ENCODE data around the gene ZNF396.

The ZNF396 gene

DNA sequence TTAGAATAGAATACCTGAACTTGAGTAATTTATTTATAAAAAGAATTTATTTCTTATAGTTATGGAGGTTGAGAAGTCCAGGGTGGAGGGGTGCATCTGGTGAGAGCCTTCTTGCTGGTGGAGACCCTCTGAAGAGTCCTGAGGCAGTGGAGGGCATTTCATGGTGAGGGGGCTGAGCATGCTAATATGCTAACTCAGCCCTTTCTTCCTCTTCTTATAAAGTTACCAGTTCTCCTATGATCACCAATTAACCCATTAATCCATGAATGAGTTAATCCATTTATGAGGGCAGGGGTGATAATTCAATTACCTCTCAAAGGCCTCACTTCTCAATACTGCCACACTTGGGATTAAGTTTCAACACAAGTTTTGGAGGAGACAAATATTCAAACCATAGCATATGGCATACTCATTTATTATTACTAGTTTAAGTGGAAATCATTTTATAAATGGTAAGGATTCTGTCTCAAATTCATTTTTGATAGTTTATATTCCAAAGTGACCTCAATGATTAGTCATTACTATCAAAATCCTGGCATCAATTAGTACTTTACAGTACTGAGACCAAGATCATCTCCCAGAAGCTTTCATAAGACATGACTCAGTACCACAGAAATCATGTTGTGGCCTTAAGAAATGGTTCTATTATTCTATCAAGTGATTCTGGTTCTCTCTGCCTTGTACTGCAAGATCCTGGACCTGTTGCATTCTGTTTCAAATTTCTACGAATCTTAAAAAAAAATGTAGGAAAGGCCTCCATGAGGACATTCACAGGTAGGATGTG lies 5.5 kb downstream of the ZNF396 start:
- peak; percentile 5 for DNase-seq
- H2BK5ac ChIP-seq (ENCODE audit: low read length): no peak overlapping the region

DNA sequence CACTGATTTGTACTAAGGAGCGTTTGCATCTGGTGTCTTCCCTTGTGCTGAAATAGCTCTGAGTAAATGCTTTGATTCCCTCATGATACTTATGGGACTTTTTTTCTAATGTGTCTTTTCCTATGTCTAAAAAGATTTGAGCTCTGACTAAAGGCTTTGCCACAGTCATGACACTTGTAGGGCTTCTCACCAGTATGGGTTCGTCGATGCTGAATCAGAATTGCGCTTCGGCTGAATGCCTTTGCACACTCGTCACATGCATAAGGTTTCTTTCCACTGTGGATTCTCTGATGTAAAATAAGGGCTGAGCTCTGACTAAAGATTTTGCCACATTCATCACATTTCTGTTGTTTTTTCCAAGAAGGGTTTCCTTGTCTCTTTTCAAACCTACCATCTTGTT lies 8.0 kb downstream of the ZNF396 start:
- no peak overlapping the region for H3K4me2 ChIP-seq (ENCODE audit: low read length)
- no peak for DNase-seq
- no peak overlapping the region for H3K23ac ChIP-seq (ENCODE audit: low read length)
- H3K27me3 ChIP-seq (ENCODE audit: insufficient read depth, low read length, poor library complexity): no peaks in the 10 kb centered on the region
- H4K5ac ChIP-seq (ENCODE audit: low read length): no peak overlapping the region
- no peak overlapping the region for H3K9ac ChIP-seq (ENCODE audit: low read length)
- H3K56ac ChIP-seq (ENCODE audit: low read length): no peak overlapping the region
- no peaks in the 10 kb centered on the region for H3K79me1 ChIP-seq (ENCODE audit: low read length)
- no peak overlapping the region for H2AK5ac ChIP-seq (ENCODE audit: low read length)
- H4K8ac ChIP-seq (ENCODE audit: low read depth, low read length): no peak overlapping the region
- no peak overlapping the region for H3K4me3 ChIP-seq (ENCODE audit: low read length)
- no peaks in the 10 kb centered on the region for H3K79me2 ChIP-seq (ENCODE audit: control insufficient read depth, insufficient read depth, low read length)
- WGBS (ENCODE audit: extremely low coverage, insufficient coverage, low lambda C conversion rate): no CpG with 5 or more reads among the region's 6 CpGs
- no peaks in the 10 kb centered on the region for H3K4me1 ChIP-seq (ENCODE audit: control insufficient read depth, low read depth, low read length)
- no peak overlapping the region for H3K27ac ChIP-seq (ENCODE audit: low read depth, low read length)
- no peak overlapping the region for H3K18ac ChIP-seq (ENCODE audit: low read length)
- no peaks in the 10 kb centered on the region for H3K36me3 ChIP-seq (ENCODE audit: control insufficient read depth, insufficient read depth, low read length)
- H2BK120ac ChIP-seq (ENCODE audit: low read depth, low read length): no peak overlapping the region
- no peak overlapping the region for H2BK5ac ChIP-seq (ENCODE audit: low read length)
- H2BK15ac ChIP-seq (replicated peaks; ENCODE audit: low read depth): no peak overlapping the region
- no peak overlapping the region for H3K4ac ChIP-seq (ENCODE audit: low read depth, low read length)

More for the DNA sequence above, 5.5 kb downstream of the ZNF396 start:
- Histone ChIP-seq H4K8ac (ENCODE audit: low read depth, low read length) (no peak overlapping the region), H2BK120ac (ENCODE audit: low read depth, low read length) (no peak overlapping the region), H2AK5ac (ENCODE audit: low read length) (no peak overlapping the region), H3K27ac (ENCODE audit: low read depth, low read length) (no peak overlapping the region), H3K79me1 (ENCODE audit: low read length) (no peaks in the 10 kb centered on the region), H3K9ac (ENCODE audit: low read length) (no peak overlapping the region), H3K79me2 (ENCODE audit: control insufficient read depth, insufficient read depth, low read length) (no peaks in the 10 kb centered on the region), H2BK15ac (replicated peaks; ENCODE audit: low read depth) (no peak overlapping the region), H3K56ac (ENCODE audit: low read length) (no peak overlapping the region), H3K27me3 (ENCODE audit: insufficient read depth, low read length, poor library complexity) (no peaks in the 10 kb centered on the region), H3K4ac (ENCODE audit: low read depth, low read length) (no peak overlapping the region), H3K4me2 (ENCODE audit: low read length) (no peak overlapping the region), H3K18ac (ENCODE audit: low read length) (no peak overlapping the region), H3K4me3 (ENCODE audit: low read length) (no peak overlapping the region), H3K23ac (ENCODE audit: low read length) (no peak overlapping the region), H3K36me3 (ENCODE audit: control insufficient read depth, insufficient read depth, low read length) (no peaks in the 10 kb centered on the region), H3K4me1 (ENCODE audit: control insufficient read depth, low read depth, low read length) (no peaks in the 10 kb centered on the region), H4K5ac (ENCODE audit: low read length) (no peak overlapping the region)
- whole genome bisulfite sequencing (ENCODE audit: extremely low coverage, insufficient coverage, low lambda C conversion rate): no CpG with 5 or more reads among the region's 1 CpG

DNA sequence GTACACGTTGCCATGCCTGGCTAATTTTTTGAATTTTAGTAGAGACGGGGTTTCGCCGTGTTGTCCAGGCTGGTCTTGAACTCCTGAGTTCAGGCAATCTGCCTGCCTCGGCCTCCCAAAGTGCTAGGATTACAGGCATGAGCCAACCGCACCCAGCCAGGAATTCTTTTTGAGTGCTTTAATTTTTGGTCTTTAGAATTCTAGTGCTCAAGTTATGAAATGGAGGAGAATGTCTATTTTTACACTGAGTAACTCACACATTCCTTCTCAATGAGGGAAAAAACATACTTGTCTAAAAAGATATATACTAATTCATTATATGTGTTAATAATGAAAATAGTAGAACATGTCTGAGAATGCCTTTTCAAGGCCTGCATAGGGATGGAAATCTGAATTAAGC lies 8.5 kb downstream of the ZNF396 start:
- Histone ChIP-seq H3K4me2 (ENCODE audit: low read length) (no peak overlapping the region), H2BK5ac (ENCODE audit: low read length) (no peak overlapping the region), H2AK5ac (ENCODE audit: low read length) (no peak overlapping the region), H2BK120ac (ENCODE audit: low read depth, low read length) (no peak overlapping the region), H3K79me1 (ENCODE audit: low read length) (no peaks in the 10 kb centered on the region), H3K4me1 (ENCODE audit: control insufficient read depth, low read depth, low read length) (no peaks in the 10 kb centered on the region), H3K18ac (ENCODE audit: low read length) (no peak overlapping the region), H3K4me3 (ENCODE audit: low read length) (no peak overlapping the region), H3K27ac (ENCODE audit: low read depth, low read length) (no peak overlapping the region), H3K9ac (ENCODE audit: low read length) (no peak overlapping the region), H3K36me3 (ENCODE audit: control insufficient read depth, insufficient read depth, low read length) (no peaks in the 10 kb centered on the region), H3K27me3 (ENCODE audit: insufficient read depth, low read length, poor library complexity) (no peaks in the 10 kb centered on the region), H4K8ac (ENCODE audit: low read depth, low read length) (no peak overlapping the region), H3K56ac (ENCODE audit: low read length) (no peak overlapping the region), H4K5ac (ENCODE audit: low read length) (no peak overlapping the region), H2BK15ac (replicated peaks; ENCODE audit: low read depth) (no peak overlapping the region), H3K23ac (ENCODE audit: low read length) (no peak overlapping the region), H3K79me2 (ENCODE audit: control insufficient read depth, insufficient read depth, low read length) (no peaks in the 10 kb centered on the region), H3K4ac (ENCODE audit: low read depth, low read length) (no peak overlapping the region)
- no peak for DNase-seq
- no CpG with 5 or more reads among the region's 6 CpGs for WGBS (ENCODE audit: extremely low coverage, insufficient coverage, low lambda C conversion rate)

DNA sequence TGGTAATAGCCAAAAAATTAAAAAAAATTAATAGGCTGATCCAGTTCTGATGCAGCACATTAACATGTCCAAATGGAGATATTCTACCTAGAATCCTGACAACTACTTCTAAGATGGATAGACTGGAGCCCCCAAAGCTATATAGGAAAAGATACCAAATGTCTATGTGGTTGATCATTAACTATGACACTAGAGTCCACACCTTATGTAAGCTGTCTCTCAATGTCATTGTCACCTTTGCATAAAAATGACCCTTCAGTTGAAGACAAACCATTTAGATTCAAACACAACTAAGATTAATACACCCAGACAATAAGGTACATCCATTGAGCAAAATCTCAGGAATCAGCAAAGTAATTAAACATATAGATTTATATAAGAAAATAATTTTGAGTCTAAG lies 14.6 kb downstream of the ZNF396 start:
- Histone ChIP-seq H2BK15ac (replicated peaks; ENCODE audit: low read depth) (no peak overlapping the region), H3K4me3 (ENCODE audit: low read length) (no peak overlapping the region), H3K4me2 (ENCODE audit: low read length) (no peak overlapping the region), H2BK120ac (ENCODE audit: low read depth, low read length) (no peak overlapping the region), H3K4ac (ENCODE audit: low read depth, low read length) (no peak overlapping the region), H3K79me2 (ENCODE audit: control insufficient read depth, insufficient read depth, low read length) (no peaks in the 10 kb centered on the region), H2AK5ac (ENCODE audit: low read length) (no peak overlapping the region), H3K9ac (ENCODE audit: low read length) (no peak overlapping the region), H3K27me3 (ENCODE audit: insufficient read depth, low read length, poor library complexity) (no peaks in the 10 kb centered on the region), H3K4me1 (ENCODE audit: control insufficient read depth, low read depth, low read length) (no peaks in the 10 kb centered on the region), H4K8ac (ENCODE audit: low read depth, low read length) (no peak overlapping the region), H3K27ac (ENCODE audit: low read depth, low read length) (no peak overlapping the region), H3K79me1 (ENCODE audit: low read length) (no peaks in the 10 kb centered on the region), H3K18ac (ENCODE audit: low read length) (peak overlapping the region; percentile 94), H2BK5ac (ENCODE audit: low read length) (no peak overlapping the region), H3K23ac (ENCODE audit: low read length) (no peak overlapping the region), H4K5ac (ENCODE audit: low read length) (no peak overlapping the region), H3K56ac (ENCODE audit: low read length) (no peak overlapping the region), H3K36me3 (ENCODE audit: control insufficient read depth, insufficient read depth, low read length) (no peaks in the 10 kb centered on the region)
- DNase-seq: no peak

DNA sequence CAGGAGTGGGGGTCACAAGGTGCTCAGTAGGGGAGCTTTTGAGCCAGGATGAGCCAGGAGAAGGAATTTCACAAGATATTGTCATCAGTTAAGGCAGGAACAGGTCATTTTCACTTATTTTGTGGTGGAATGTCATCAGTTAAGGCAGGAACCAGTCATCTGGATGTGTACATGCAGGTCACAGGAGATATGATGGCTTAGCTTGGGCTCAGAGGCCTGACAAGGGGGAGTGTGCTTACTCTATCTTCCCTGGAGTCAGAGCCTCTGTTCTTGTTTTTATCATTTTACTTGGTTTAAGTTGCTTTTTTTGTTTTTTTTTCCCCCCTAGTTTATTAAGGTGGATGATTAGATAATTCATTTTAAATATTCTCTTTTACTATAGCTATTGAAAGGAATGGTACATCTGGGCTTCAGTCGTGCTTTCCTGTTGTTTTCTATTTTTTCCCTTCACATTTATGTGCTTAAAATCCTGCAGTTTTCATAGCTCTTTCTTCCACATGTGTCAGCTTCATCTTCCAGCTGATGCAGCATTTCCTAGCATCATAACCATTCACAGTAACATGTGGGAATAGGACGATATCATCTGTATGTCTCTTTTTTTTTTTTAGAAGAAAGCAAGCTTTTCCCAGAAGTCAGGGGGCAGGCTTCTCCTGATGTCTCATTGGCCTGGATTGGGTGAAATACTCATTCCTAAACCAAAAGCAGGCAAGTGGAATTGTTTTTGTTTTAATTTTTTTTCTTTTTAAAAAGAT lies 15.4 kb downstream of the ZNF396 start:
- no peak overlapping the region for H2BK15ac ChIP-seq (replicated peaks; ENCODE audit: low read depth)
- no peaks in the 10 kb centered on the region for H3K27me3 ChIP-seq (ENCODE audit: insufficient read depth, low read length, poor library complexity)
- no CpG with 5 or more reads among the region's 2 CpGs for WGBS (ENCODE audit: extremely low coverage, insufficient coverage, low lambda C conversion rate)
- H3K27ac ChIP-seq (ENCODE audit: low read depth, low read length): peak overlapping the region; percentile 78
- H4K5ac ChIP-seq (ENCODE audit: low read length): no peak overlapping the region
- DNase-seq: no peak
- no peak overlapping the region for H3K4me3 ChIP-seq (ENCODE audit: low read length)
- H4K8ac ChIP-seq (ENCODE audit: low read depth, low read length): no peak overlapping the region
- no peak overlapping the region for H2BK5ac ChIP-seq (ENCODE audit: low read length)
- H3K4ac ChIP-seq (ENCODE audit: low read depth, low read length): peak overlapping the region; percentile 70
- H3K4me1 ChIP-seq (ENCODE audit: control insufficient read depth, low read depth, low read length): no peaks in the 10 kb centered on the region
- H3K56ac ChIP-seq (ENCODE audit: low read length): peak overlapping the region; percentile 57
- no peak overlapping the region for H2AK5ac ChIP-seq (ENCODE audit: low read length)
- H3K18ac ChIP-seq (ENCODE audit: low read length): peak overlapping the region; percentile 94
- H2BK120ac ChIP-seq (ENCODE audit: low read depth, low read length): peak overlapping the region; percentile 61
- no peak overlapping the region for H3K9ac ChIP-seq (ENCODE audit: low read length)
- H3K4me2 ChIP-seq (ENCODE audit: low read length): no peak overlapping the region
- no peaks in the 10 kb centered on the region for H3K79me1 ChIP-seq (ENCODE audit: low read length)
- H3K79me2 ChIP-seq (ENCODE audit: control insufficient read depth, insufficient read depth, low read length): no peaks in the 10 kb centered on the region
- H3K23ac ChIP-seq (ENCODE audit: low read length): no peak overlapping the region
- H3K36me3 ChIP-seq (ENCODE audit: control insufficient read depth, insufficient read depth, low read length): no peaks in the 10 kb centered on the region

All from mesendoderm (in vitro differentiated cells).